Neural cell (in vitro differentiated cells): ENCODE results near the gene RAB15.

Experiments
- CTCF ChIP-seq: fragments of 450-650 bp; IDR thresholded peaks from 2 replicates; pipeline ENCODE4 v1.5.1; 2014; ENCODE audit warnings: antibody characterized with exemption, mild to moderate bottlenecking, moderate library complexity; ENCODE audit not compliant: poor library complexity, severe bottlenecking
- EP300 ChIP-seq: fragments of 450-650 bp; conservative IDR thresholded peaks from 2 replicates; pipeline ENCODE4 v1.6.1; 2014; ENCODE audit warnings: antibody characterized with exemption, mild to moderate bottlenecking, moderate library complexity; ENCODE audit not compliant: poor library complexity, severe bottlenecking
- EZH2 ChIP-seq: fragments of 200-600, 300-800 bp; shearing (Covaris generic), sonication (generic); IDR thresholded peaks from 2 replicates; pipeline ENCODE4 v1.6.1; 2014; ENCODE audit warnings: antibody characterized with exemption, low read length, borderline replicate concordance, mild to moderate bottlenecking; ENCODE audit not compliant: insufficient read depth, poor library complexity, severe bottlenecking
- MXI1 ChIP-seq: fragments of 450-650 bp; conservative IDR thresholded peaks from 2 replicates; pipeline ENCODE4 v1.6.1; 2014; ENCODE audit warnings: antibody characterized with exemption, mild to moderate bottlenecking; ENCODE audit not compliant: poor library complexity, severe bottlenecking
- POLR2AphosphoS5 ChIP-seq: IDR thresholded peaks from 2 replicates; pipeline ENCODE4 v1.6.1; 2012
- RAD21 ChIP-seq: fragments of 450-650 bp; conservative IDR thresholded peaks from 2 replicates; pipeline ENCODE4 v1.6.1; 2014; ENCODE audit warnings: antibody characterized with exemption, mild to moderate bottlenecking, moderate library complexity
- REST ChIP-seq: IDR thresholded peaks from 2 replicates; pipeline ENCODE4 v1.6.1; 2012; ENCODE audit warnings: borderline replicate concordance

- TF ChIP-seq REST = no peak
- TF ChIP-seq MXI1 = no peak
- no peak for TF ChIP-seq CTCF
- TF ChIP-seq RAD21 = no peak
- TF ChIP-seq POLR2AphosphoS5 = no peak
- no peak for TF ChIP-seq EP300
- no peak for TF ChIP-seq EZH2
These were observed 45.1 kb downstream of the RAB15 start for GRCh38 chr14:64927031-64927430.
